Measurements from ENCODE around the gene JMJD8.

GRCh38 chr16:708959-709358 is 24.8 kb upstream of the JMJD8 start:
- TF ChIP-seq, protein P1, sequence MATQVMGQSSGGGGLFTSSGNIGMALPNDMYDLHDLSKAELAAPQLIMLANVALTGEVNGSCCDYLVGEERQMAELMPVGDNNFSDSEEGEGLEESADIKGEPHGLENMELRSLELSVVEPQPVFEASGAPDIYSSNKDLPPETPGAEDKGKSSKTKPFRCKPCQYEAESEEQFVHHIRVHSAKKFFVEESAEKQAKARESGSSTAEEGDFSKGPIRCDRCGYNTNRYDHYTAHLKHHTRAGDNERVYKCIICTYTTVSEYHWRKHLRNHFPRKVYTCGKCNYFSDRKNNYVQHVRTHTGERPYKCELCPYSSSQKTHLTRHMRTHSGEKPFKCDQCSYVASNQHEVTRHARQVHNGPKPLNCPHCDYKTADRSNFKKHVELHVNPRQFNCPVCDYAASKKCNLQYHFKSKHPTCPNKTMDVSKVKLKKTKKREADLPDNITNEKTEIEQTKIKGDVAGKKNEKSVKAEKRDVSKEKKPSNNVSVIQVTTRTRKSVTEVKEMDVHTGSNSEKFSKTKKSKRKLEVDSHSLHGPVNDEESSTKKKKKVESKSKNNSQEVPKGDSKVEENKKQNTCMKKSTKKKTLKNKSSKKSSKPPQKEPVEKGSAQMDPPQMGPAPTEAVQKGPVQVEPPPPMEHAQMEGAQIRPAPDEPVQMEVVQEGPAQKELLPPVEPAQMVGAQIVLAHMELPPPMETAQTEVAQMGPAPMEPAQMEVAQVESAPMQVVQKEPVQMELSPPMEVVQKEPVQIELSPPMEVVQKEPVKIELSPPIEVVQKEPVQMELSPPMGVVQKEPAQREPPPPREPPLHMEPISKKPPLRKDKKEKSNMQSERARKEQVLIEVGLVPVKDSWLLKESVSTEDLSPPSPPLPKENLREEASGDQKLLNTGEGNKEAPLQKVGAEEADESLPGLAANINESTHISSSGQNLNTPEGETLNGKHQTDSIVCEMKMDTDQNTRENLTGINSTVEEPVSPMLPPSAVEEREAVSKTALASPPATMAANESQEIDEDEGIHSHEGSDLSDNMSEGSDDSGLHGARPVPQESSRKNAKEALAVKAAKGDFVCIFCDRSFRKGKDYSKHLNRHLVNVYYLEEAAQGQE (IDR thresholded peaks at IDR 0.05; ENCODE audit: insufficient read depth in 1 of 2, low read depth in 2 of 2, low read length in 2 of 2), result no peak
- no peak for TF ChIP-seq POLR2AphosphoS5 (IDR thresholded peaks at IDR 0.05; ENCODE audit: low read depth, low read length)
- no peak for TF ChIP-seq TAF1 (IDR thresholded peaks at IDR 0.05; ENCODE audit: borderline replicate concordance, insufficient read depth, low read length)
- no peak for TF ChIP-seq FOXP2 (optimal IDR thresholded peaks at IDR 0.05; ENCODE audit: borderline replicate concordance, extremely low read depth, extremely low read length, insufficient read depth)
- TF ChIP-seq SIN3A (IDR thresholded peaks at IDR 0.05; ENCODE audit: borderline replicate concordance, insufficient read depth, low read length), result no peak

Measured in PFSK-1 (cell line).